Right forelimb (tissue), 1 donor: ENCODE results near the gene MMP15.
A peak's percentile ranks its signal among the peaks of the same experiment; 100 is the strongest.

Experiments used
- DNase-seq: peaks from one replicate; pipeline ENCODE4 v3.0.0-alpha.2; 2018

MMP15 gene

GRCh38 chr16:58019866-58020538, 5.6 kb upstream of the MMP15 start:
- DNase-seq, result no peak

- peak; percentile 82 for DNase-seq
Measured at GRCh38 chr16:58020628-58021521, 4.7 kb upstream of the MMP15 start.

- DNase-seq, result no peak
Measured at GRCh38 chr16:58021661-58022551, 3.6 kb upstream of the MMP15 start.

- DNase-seq, result peak; percentile 75
Measured at GRCh38 chr16:58022601-58023371, 2.8 kb upstream of the MMP15 start.

GRCh38 chr16:58024486-58025350, 836 bp upstream of the MMP15 start:
- no peak for DNase-seq

GRCh38 chr16:58026139-58026704, 668 bp downstream of the MMP15 start:
- DNase-seq, result no peak

GRCh38 chr16:58026705-58027160, 1.2 kb downstream of the MMP15 start:
- no peak for DNase-seq

- no peak for DNase-seq
Measured at GRCh38 chr16:58027161-58027915, 1.8 kb downstream of the MMP15 start.

- DNase-seq, result no peak
Measured at GRCh38 chr16:58027916-58028455, 2.4 kb downstream of the MMP15 start.

- DNase-seq, result no peak
Measured at GRCh38 chr16:58028541-58029070, 3.1 kb downstream of the MMP15 start.

- DNase-seq, result no peak
Measured at GRCh38 chr16:58029410-58029809, 3.9 kb downstream of the MMP15 start.

GRCh38 chr16:58030136-58030840, 4.7 kb downstream of the MMP15 start:
- no peak for DNase-seq

- no peak for DNase-seq
Measured at GRCh38 chr16:58031016-58031800, 5.7 kb downstream of the MMP15 start.

- DNase-seq, result no peak
Measured at GRCh38 chr16:58032710-58033293, 7.2 kb downstream of the MMP15 start.

GRCh38 chr16:58034128-58034685, 8.7 kb downstream of the MMP15 start:
- no peak for DNase-seq

GRCh38 chr16:58034774-58035173, 9.2 kb downstream of the MMP15 start:
- no peak for DNase-seq
